Panc1 (cell line): ENCODE results near the gene FARS2.

ENCODE experiments used
- CTCF ChIP-seq: fragments of 450-650 bp; IDR thresholded peaks from 2 replicates; pipeline ENCODE4 v1.5.1; 2017; ENCODE audit warnings: mild to moderate bottlenecking
- POLR2AphosphoS5 ChIP-seq: IDR thresholded peaks from 2 replicates; pipeline ENCODE4 v1.6.1; 2012; ENCODE audit warnings: mild to moderate bottlenecking, low read depth, low read length, moderate library complexity

GRCh38 chr6:5468586-5468985, 207.3 kb downstream of the FARS2 start:
- TF ChIP-seq CTCF, result no peak
- TF ChIP-seq POLR2AphosphoS5, result no peak
